ENCODE measurements around the gene TRIM33. TPM values are rescaled to one million over a fixed set of nuclear protein-coding genes. Genes with fewer than 3 reads are reported as not detected.

The TRIM33 gene
- total RNA-seq, 1 experiment from 2014 or later, result 53.8 TPM

DNA sequence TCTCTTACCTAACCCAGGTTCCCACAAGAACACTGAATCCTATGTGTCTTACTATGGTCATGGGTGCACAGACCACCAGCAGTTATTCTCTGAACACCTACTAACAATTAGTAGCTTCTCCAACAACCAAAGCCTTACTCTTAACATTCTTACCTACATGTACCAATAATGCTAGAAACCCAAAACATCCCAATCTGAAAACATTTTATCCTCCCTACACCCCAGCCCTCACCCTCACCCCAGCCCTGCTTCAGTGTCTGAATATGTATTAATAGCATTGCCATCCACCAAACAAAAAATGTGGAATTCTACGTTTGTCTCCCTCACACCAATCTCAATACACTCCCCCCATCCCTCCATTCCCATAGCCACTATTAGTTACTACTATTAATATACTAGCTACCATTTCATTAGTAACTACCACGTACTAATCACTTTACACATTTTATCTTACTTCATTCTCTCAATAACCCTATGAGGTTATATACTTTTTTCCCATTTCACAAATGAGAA is 2.6 kb downstream of the TRIM33 start:
- Histone ChIP-seq H4K91ac (ENCODE audit: insufficient read length, low read depth, low read length) (no peak overlapping the region), H3K27me3 (ENCODE audit: insufficient read depth, low read length) (no peaks in the 10 kb centered on the region), H3K27ac (ENCODE audit: insufficient read length, low read depth, low read length) (no peak overlapping the region), H2BK20ac (ENCODE audit: low read depth, low read length, poor library complexity, severe bottlenecking) (no peak overlapping the region), H3T11ph (ENCODE audit: low read length) (no peak overlapping the region), H3K14ac (ENCODE audit: insufficient read depth, low read length) (no peak overlapping the region), H3K79me2 (ENCODE audit: insufficient read depth, low read length) (peaks cover 51% of the 10 kb centered on the region), H3K4ac (ENCODE audit: low read depth, low read length) (no peak overlapping the region), H4K8ac (replicated peaks; ENCODE audit: insufficient read length, low read depth, low read length) (no peak overlapping the region), H2BK120ac (ENCODE audit: low read depth, low read length, poor library complexity, severe bottlenecking) (no peak overlapping the region), H2AK5ac (ENCODE audit: insufficient read length, low read length) (no peak overlapping the region), H3K18ac (ENCODE audit: insufficient read length, low read depth, low read length) (no peak overlapping the region), H3K4me2 (ENCODE audit: insufficient read depth, insufficient read length, low read length) (peak overlapping the region; percentile 99), H2BK5ac (ENCODE audit: insufficient read length, low read length) (no peak overlapping the region), H2BK12ac (ENCODE audit: insufficient read length, low read depth, low read length) (no peak overlapping the region), H2BK15ac (ENCODE audit: low read depth, low read length) (no peak overlapping the region), H3K23ac (ENCODE audit: insufficient read length, low read depth, low read length) (no peak overlapping the region), H3K4me1 (ENCODE audit: insufficient read depth, low read length) (peaks cover 4% of the 10 kb centered on the region; the same call in 1 of the 2 replicates), H3K23me2 (ENCODE audit: insufficient read length, low read depth, low read length, poor library complexity, severe bottlenecking) (peaks cover 23% of the 10 kb centered on the region), H2AFZ (ENCODE audit: low read length) (no peak overlapping the region), H3K9ac (ENCODE audit: extremely low read depth, insufficient read length, low read length) (no peak overlapping the region), H4K20me1 (ENCODE audit: control insufficient read depth, insufficient read depth, insufficient read length) (no peaks in the 10 kb centered on the region), H3K79me1 (ENCODE audit: insufficient read depth, low read depth, low read length, poor library complexity, severe bottlenecking) (peaks cover 2% of the 10 kb centered on the region), H3K56ac (ENCODE audit: insufficient read length, low read depth, low read length) (no peak overlapping the region), H3K9me3 (ENCODE audit: control insufficient read depth, low read depth, low read length) (no peaks in the 10 kb centered on the region), H4K5ac (ENCODE audit: insufficient read length, low read depth, low read length) (no peak overlapping the region)
- no peak for DNase-seq
- peaks cover 8% of the 10 kb centered on the region for H3K27me3 Mint-ChIP-seq (ENCODE audit: low read depth)
- H3K4me1 Mint-ChIP-seq, result peaks cover 39 to 40% of the 10 kb centered on the region in 2 experiments
- H3K9me3 Mint-ChIP-seq, result no peaks in the 10 kb centered on the region
- peaks cover 16 to 21% (median 21%) of the 10 kb centered on the region in 3 experiments for H3K36me3 Mint-ChIP-seq (ENCODE audit: insufficient read depth in 1 of 3, low read depth in 3 of 3)
- WGBS (ENCODE audit: extremely low coverage, insufficient read length, low lambda C conversion rate), result 100% methylated on average over 2 of the region's 2 CpGs
- peak overlapping the region; percentile 87 to 92 for H3K4me3 Mint-ChIP-seq
- TF ChIP-seq, protein P1, sequence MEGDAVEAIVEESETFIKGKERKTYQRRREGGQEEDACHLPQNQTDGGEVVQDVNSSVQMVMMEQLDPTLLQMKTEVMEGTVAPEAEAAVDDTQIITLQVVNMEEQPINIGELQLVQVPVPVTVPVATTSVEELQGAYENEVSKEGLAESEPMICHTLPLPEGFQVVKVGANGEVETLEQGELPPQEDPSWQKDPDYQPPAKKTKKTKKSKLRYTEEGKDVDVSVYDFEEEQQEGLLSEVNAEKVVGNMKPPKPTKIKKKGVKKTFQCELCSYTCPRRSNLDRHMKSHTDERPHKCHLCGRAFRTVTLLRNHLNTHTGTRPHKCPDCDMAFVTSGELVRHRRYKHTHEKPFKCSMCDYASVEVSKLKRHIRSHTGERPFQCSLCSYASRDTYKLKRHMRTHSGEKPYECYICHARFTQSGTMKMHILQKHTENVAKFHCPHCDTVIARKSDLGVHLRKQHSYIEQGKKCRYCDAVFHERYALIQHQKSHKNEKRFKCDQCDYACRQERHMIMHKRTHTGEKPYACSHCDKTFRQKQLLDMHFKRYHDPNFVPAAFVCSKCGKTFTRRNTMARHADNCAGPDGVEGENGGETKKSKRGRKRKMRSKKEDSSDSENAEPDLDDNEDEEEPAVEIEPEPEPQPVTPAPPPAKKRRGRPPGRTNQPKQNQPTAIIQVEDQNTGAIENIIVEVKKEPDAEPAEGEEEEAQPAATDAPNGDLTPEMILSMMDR (conservative IDR thresholded peaks at IDR 0.05), result no peak
- peak overlapping the region in 2 of 3 experiments; percentile 30 to 60; a peak in 3 of 7 replicates for H3K27ac Mint-ChIP-seq

All from H9 (cell line).